K562 (cell line): ENCODE data around the gene TMEM242. TPM values are rescaled to one million over a fixed set of nuclear protein-coding genes. Genes with fewer than 3 reads are reported as not detected.

Experiments used
- ATAC-seq: fragments of 200-7000 bp; cut with Tn5 transposase; 3 replicates; pipeline ENCODE4 v1.9.1; 2020; ENCODE audit warnings: moderate library complexity
- BruUV-seq: library from RNA; stranded (reverse); fragments of 400-500 nt; replicated peaks from 2 replicates; lab custom pipeline; 2021; lab: Mats Ljungman, UMichigan
- CTCF ChIA-PET: fragments of 300-600 bp; formaldehyde crosslinking; extraction: SDS; loops from one replicate; lab custom pipeline; 2021; ENCODE audit warnings: low intra/inter-chr PET ratio; lab: Yijun Ruan, JAX
- POLR2A ChIA-PET: fragments of 300-600, 350-650 bp; sonication (Branson Sonifier 250); formaldehyde crosslinking; extraction: SDS; loops from one replicate; lab custom pipeline; 2021; ENCODE audit warnings: antibody characterized with exemption, inconsistent platforms; lab: Yijun Ruan, JAX
- DNase-seq, 4 experiments: peaks; one replicate each; pipeline versions ENCODE4 v3.0.0 to v3.0.0-alpha.2; 2011 to 2018; ENCODE audit warnings: low spot score in 3 of 4, mixed read lengths in 3 of 4; ENCODE audit errors: extremely low read depth in 1 of 4
- FAIRE-seq: peaks from 2 replicates; lab custom pipeline; 2011; peaks lifted over from hg19 to GRCh38; lab: Jason Lieb, UNC
- H2AFZ ChIP-seq: 2 replicates; pipeline ENCODE4 v1.6.0; 2011; ENCODE audit warnings: low read depth, low read length, control low read depth, inconsistent platforms
- H3K27ac ChIP-seq: fragments of 200-600 bp; 3 replicates; pipeline ENCODE4 v1.8.0; 2011; ENCODE audit warnings: low read depth, mild to moderate bottlenecking, control low read depth, inconsistent platforms, low read length, moderate library complexity, mixed read lengths; ENCODE audit errors: extremely low read depth
- H3K27me3 ChIP-seq, 2 experiments: fragments of 300-600 bp in 1 of 2; 2 replicates in 1 of 2; 3 replicates in 1 of 2; pipeline versions ENCODE4 v1.6.0 to v1.8.0; 2011; ENCODE audit warnings: inconsistent platforms in 2 of 2, low read length in 2 of 2, mild to moderate bottlenecking in 1 of 2, mixed read lengths in 1 of 2, moderate library complexity in 1 of 2; ENCODE audit not compliant: control insufficient read depth in 2 of 2, insufficient read depth in 2 of 2
- H3K36me3 ChIP-seq: fragments of 300-600 bp; 3 replicates; pipeline ENCODE4 v1.8.0; 2011; ENCODE audit warnings: mild to moderate bottlenecking, low read length, inconsistent platforms; ENCODE audit not compliant: control insufficient read depth, insufficient read depth
- H3K4me1 ChIP-seq, 2 experiments: fragments of 200-600 bp in 1 of 2; replicated peaks in 1 of 2; 2 replicates in 1 of 2; 3 replicates in 1 of 2; pipeline versions ENCODE4 v1.5.1 to v1.8.0; 2011; ENCODE audit warnings: inconsistent platforms in 2 of 2, low read length in 2 of 2, mild to moderate bottlenecking in 1 of 2, mixed read lengths in 1 of 2, moderate library complexity in 1 of 2; ENCODE audit not compliant: control insufficient read depth in 2 of 2, insufficient read depth in 2 of 2
- H3K4me2 ChIP-seq: 2 replicates; pipeline ENCODE4 v1.6.1; 2011; ENCODE audit warnings: low read length, control low read depth, inconsistent platforms, mixed read lengths; ENCODE audit not compliant: insufficient read depth
- H3K4me3 ChIP-seq: fragments of 200-600 bp; sonication (generic), shearing (Covaris generic); 2 replicates; pipeline ENCODE4 v1.5.1; 2016; ENCODE audit warnings: control low read depth, inconsistent platforms
- H3K79me2 ChIP-seq: fragments of 200-600 bp; 3 replicates; pipeline ENCODE4 v1.8.0; 2011; ENCODE audit warnings: low read length, inconsistent platforms; ENCODE audit not compliant: control insufficient read depth, insufficient read depth
- H3K9ac ChIP-seq, 2 experiments: 2 replicates each; pipeline versions ENCODE4 v1.6.0 to v1.6.1; 2011; ENCODE audit warnings: low read depth in 2 of 2, low read length in 2 of 2, control low read depth in 1 of 2, inconsistent platforms in 1 of 2, mild to moderate bottlenecking in 1 of 2, mixed read lengths in 1 of 2; ENCODE audit not compliant: insufficient read depth in 1 of 2
- H3K9me1 ChIP-seq: one replicate; pipeline ENCODE4 v1.6.0; 2011; ENCODE audit warnings: inconsistent platforms, mild to moderate bottlenecking, low read length, moderate library complexity; ENCODE audit not compliant: control insufficient read depth, insufficient read depth
- H3K9me3 ChIP-seq: replicated peaks from 2 replicates; pipeline ENCODE4 v1.5.1; 2011; ENCODE audit warnings: low read depth, low read length, inconsistent platforms; ENCODE audit not compliant: control insufficient read depth, insufficient read depth
- H4K20me1 ChIP-seq: replicated peaks from 2 replicates; pipeline ENCODE4 v1.6.1; 2011; ENCODE audit warnings: low read length, inconsistent platforms, mixed read lengths; ENCODE audit not compliant: control insufficient read depth, insufficient read depth
- CBX1 ChIP-seq: sonication (generic); IDR thresholded peaks from 2 replicates; pipeline ENCODE4 v1.6.1; 2016; ENCODE audit warnings: antibody characterized with exemption, low read depth, mild to moderate bottlenecking
- FOXA3 ChIP-seq, 2 experiments: fragments of 450-650 bp in 1 of 2; sonication (generic) in 1 of 2; formaldehyde crosslinking; IDR thresholded peaks in 1 of 2; conservative IDR thresholded peaks in 1 of 2; 2 replicates each; pipeline versions ENCODE4 v1.4.0 to v1.8.0; 2020 to 2022; ENCODE audit warnings: mild to moderate bottlenecking in 2 of 2, missing genetic modification reagents in 1 of 2
- GABPB2 ChIP-seq: fragments of 250-450 bp; sonication (Bioruptor Pico); conservative IDR thresholded peaks from 2 replicates; pipeline ENCODE4 v1.5.1; 2021; ENCODE audit warnings: mild to moderate bottlenecking
- GATAD2B ChIP-seq: fragments of 450-650 bp; IDR thresholded peaks from 2 replicates; pipeline ENCODE4 v1.6.1; 2017; ENCODE audit warnings: mild to moderate bottlenecking, borderline replicate concordance
- HDAC8 ChIP-seq: fragments of 450-650 bp; IDR thresholded peaks from 2 replicates; pipeline ENCODE4 v1.6.1; 2016; ENCODE audit warnings: mild to moderate bottlenecking, missing genetic modification characterization, moderate library complexity, missing compliant biosample characterization
- JUN ChIP-seq, 2 experiments: sonication (generic) in 1 of 2; formaldehyde crosslinking in 1 of 2; IDR thresholded peaks; 2 replicates each; pipeline versions ENCODE4 v1.6.1 to v1.8.0; 2012 to 2022; ENCODE audit warnings: borderline replicate concordance in 2 of 2, mild to moderate bottlenecking in 2 of 2, improper control_type of control experiment in 1 of 2, low read depth in 1 of 2, low read length in 1 of 2, missing genetic modification reagents in 1 of 2
- LEF1 ChIP-seq: fragments of 450-650 bp; IDR thresholded peaks from 2 replicates; pipeline ENCODE4 v1.6.1; 2016; ENCODE audit warnings: mild to moderate bottlenecking
- MITF ChIP-seq: IDR thresholded peaks from 2 replicates; pipeline ENCODE4 v1.6.1; 2014; ENCODE audit warnings: antibody characterized with exemption
- MYBL2 ChIP-seq, 2 experiments: fragments of 450-650 bp in 1 of 2; sonication (generic) in 1 of 2; formaldehyde crosslinking in 1 of 2; IDR thresholded peaks; 2 replicates each; pipeline versions ENCODE4 v1.6.1 to v1.8.1; 2017 to 2022; ENCODE audit warnings: borderline replicate concordance in 1 of 2, inconsistent platforms in 1 of 2, low read depth in 1 of 2, mild to moderate bottlenecking in 1 of 2, missing genetic modification reagents in 1 of 2, moderate library complexity in 1 of 2
- NCOA6 ChIP-seq: fragments of 450-650 bp; IDR thresholded peaks from 2 replicates; pipeline ENCODE4 v1.6.1; 2017; ENCODE audit warnings: mild to moderate bottlenecking
- NFYB ChIP-seq: IDR thresholded peaks from 2 replicates; pipeline ENCODE4 v1.6.1; 2011; ENCODE audit warnings: mild to moderate bottlenecking, moderate library complexity; ENCODE audit not compliant: insufficient read length; ENCODE audit errors: extremely low read depth
- NR2F6 ChIP-seq: fragments of 450-650 bp; formaldehyde crosslinking; IDR thresholded peaks from 2 replicates; pipeline ENCODE4 v1.4.0; 2020; ENCODE audit warnings: mild to moderate bottlenecking
- RBM39 ChIP-seq: fragments of 200-400 bp; formaldehyde crosslinking; optimal IDR thresholded peaks from 2 replicates; pipeline ENCODE3; 2018; ENCODE audit warnings: low read depth, low read length
- THRB ChIP-seq: fragments of 450-650 bp; formaldehyde crosslinking; conservative IDR thresholded peaks from 2 replicates; pipeline ENCODE4 v1.4.0; 2022; ENCODE audit warnings: mild to moderate bottlenecking, missing genetic modification characterization
- ZNF695 ChIP-seq: fragments of 450-650 bp; formaldehyde crosslinking; IDR thresholded peaks from 2 replicates; pipeline ENCODE4 v1.4.0; 2020; ENCODE audit warnings: mild to moderate bottlenecking, moderate library complexity
- WGBS: fragments of 100-300 bp; shearing (Covaris generic); methylation state at CpG from one replicate; pipeline ENCODE4 v1.1.6; 2016; ENCODE audit warnings: low coverage, mixed read lengths; ENCODE audit not compliant: insufficient coverage; ENCODE audit errors: missing lambda C conversion rate; 5-methylcytosine and 5-hydroxymethylcytosine counted together
- in situ Hi-C: fragments of 300-500 bp; cut with MboI; formaldehyde crosslinking; loops from 4 replicates; pipeline ENCODE4 v1.15.0; 2018; ENCODE audit warnings: inconsistent platforms, mixed read lengths
- intact Hi-C: fragments of 100-400 bp; cut with micrococcal nuclease; formaldehyde crosslinking; loops from 2 replicates; pipeline ENCODE4 v1.14.2; 2022
- polyA plus RNA-seq, 8 experiments: library from polyadenylated mRNA; depleted of rRNA in 4 of 8; stranded (reverse) in 5 of 8; unstranded in 3 of 8; fragments of >200 nt; fragmentation: Nextera tagmentation in 2 of 8; fragmentation: Illumina TruSeq in 1 of 8; extraction: Ambion mirVana in 2 of 8; extraction: Trizol in 1 of 8; gene quantifications; 2 replicates each; pipeline versions ENCODE4 v1.2.1 to v1.2.3, GENCODE V29; 2011 to 2014; ENCODE audit warnings: inconsistent platforms in 1 of 8, missing spikeins in 1 of 8
- total RNA-seq, 7 experiments: library from RNA; depleted of rRNA in 6 of 7; stranded (reverse); fragments of >200 nt in 6 of 7; fragmentation: Illumina TruSeq in 2 of 7; extraction: Trizol in 2 of 7; gene quantifications; 2 replicates each; pipeline versions ENCODE4 v1.2.1 to v1.2.3, GENCODE V29; 2011 to 2021; ENCODE audit warnings: low replicate concordance in 1 of 7

The TMEM242 gene
- total and polyA plus RNA-seq, 9 of the 15 experiments (the other 6 are each of a cell fraction or from before 2014, with no cell fraction given) = 9.5 to 35.3 (median 16.5) TPM

- no peaks in the 10 kb centered on the region for H3K36me3 ChIP-seq
- H3K27ac ChIP-seq = no peak overlapping the region
- DNase-seq (no peak), ATAC-seq (no peak), FAIRE-seq (no peak)
- no peak overlapping the region for H3K4me3 ChIP-seq
- no TSS peak for BruUV-seq
- no peak overlapping the region for H2AFZ ChIP-seq
- POLR2A ChIA-PET = interaction anchor here (0.6 to 1.5 kb wide), 3 partner anchors 9 to 35 kb away, joined by 3 to 6 read pairs (median 4); no protein-coding TSS in a partner anchor
- WGBS = 4% methylated on average over 16 of the region's 16 CpGs
- H3K9me1 ChIP-seq = no peaks in the 10 kb centered on the region
- in situ Hi-C loops = no loop called here
- peaks cover 40 to 71% of the 10 kb centered on the region in 2 experiments for H3K27me3 ChIP-seq
- no peaks in the 10 kb centered on the region for H3K9me3 ChIP-seq
- peak overlapping the region in 1 of 2 experiments; percentile 14; a peak in 1 of 4 replicates for H3K9ac ChIP-seq
- CTCF ChIA-PET = no interaction called here
- 0 out of 5 replicates have a peak, but pooled peaks cover 0 to 6% of the 10 kb centered on the region in 2 experiments for H3K4me1 ChIP-seq
- no peak for TF ChIP-seq RBM39
- no peak for TF ChIP-seq JUN (IDR thresholded peaks at IDR 0.05; ENCODE audit: borderline replicate concordance, low read depth, low read length)
- no peak for TF ChIP-seq JUN (CRISPR knock-in tag; IDR thresholded peaks at IDR 0.05; ENCODE audit: borderline replicate concordance)
- no peak for TF ChIP-seq MITF
- TF ChIP-seq LEF1 = no peak
- TF ChIP-seq CBX1 = no peak
- no peak for TF ChIP-seq HDAC8
- TF ChIP-seq FOXA3 (CRISPR knock-in tag; conservative IDR thresholded peaks at IDR 0.05 in 1 of 2, IDR thresholded peaks at IDR 0.05 in 1 of 2) = no peak
- no peak for TF ChIP-seq GABPB2 (CRISPR knock-in tag)
- TF ChIP-seq NR2F6 (CRISPR knock-in tag) = no peak
- TF ChIP-seq NFYB = no peak
- TF ChIP-seq ZNF695 = no peak
- no peak for TF ChIP-seq THRB (CRISPR knock-in tag)
- TF ChIP-seq NCOA6 = no peak
- no peak for TF ChIP-seq MYBL2 (IDR thresholded peaks at IDR 0.05; ENCODE audit: low read depth)
- TF ChIP-seq MYBL2 (CRISPR knock-in tag; IDR thresholded peaks at IDR 0.05; ENCODE audit: borderline replicate concordance) = no peak
- TF ChIP-seq GATAD2B = no peak
- H3K79me2 ChIP-seq = no peaks in the 10 kb centered on the region
- intact Hi-C loops = no loop called here
- no peak overlapping the region for H3K4me2 ChIP-seq
- H4K20me1 ChIP-seq = no peaks in the 10 kb centered on the region
These were observed 62.4 kb downstream of the TMEM242 start for GRCh38 chr6:157260735-157261410.
